Heart left ventricle (tissue), 13 donors: ENCODE measurements around the gene PRKCB.

Experiments used
- POLR2A ChIP-seq, 2 donors: fragments of 450-650 bp; IDR thresholded peaks; one replicate each; pipeline ENCODE4 v1.6.1; 2017; ENCODE audit warnings: antibody characterized with exemption in 2 of 2, mild to moderate bottlenecking in 2 of 2, moderate library complexity in 2 of 2
- TF ChIP-seq, protein P1 (sequence below), 12 donors: fragments of 200-600 bp; sonication (generic) in 4 of 12; IDR thresholded peaks; one replicate each; pipeline versions ENCODE4 v1.5.0 to v1.8.0; 2018 to 2022; ENCODE audit warnings: antibody characterized with exemption in 12 of 12, mild to moderate bottlenecking in 5 of 12
- donor health status: ischemic (EF 13 %, LVEDD 7.1; RV severe dilation, severe dysfunction).
- donor health status: DM: no; HTN: yes; CAD: no.
- donor health status: DM: no; HTN: no; CAD: no.
- donor health status: ischemic (EF 25% LVEDD 6.9; RV normal size, moderate dysfunction).
- donor health status: ischemic (EF 25% LVEDD 5.7; RV mildly dilated, moderate dysfunction).
- donor health status: ischemic (EF 35%, LVEDD 5.7; RV mildly dilated, moderate dysfunction).
- donor health status: nonischemic (EF 11% LVEDD 7.7; RV severe dilation, severe dysfunction).
- donor health status: DM: yes; HTN: yes; CAD: no.
- donor health status: PGD.
- donor health status: ischemic (EF 29% LVEDD 5.4; RV normal size, mild dysfunction).
- donor health status: nonischemic (EF 23%, LVEDD 6.1; RV moderate dilation, normal function).

DNA sequence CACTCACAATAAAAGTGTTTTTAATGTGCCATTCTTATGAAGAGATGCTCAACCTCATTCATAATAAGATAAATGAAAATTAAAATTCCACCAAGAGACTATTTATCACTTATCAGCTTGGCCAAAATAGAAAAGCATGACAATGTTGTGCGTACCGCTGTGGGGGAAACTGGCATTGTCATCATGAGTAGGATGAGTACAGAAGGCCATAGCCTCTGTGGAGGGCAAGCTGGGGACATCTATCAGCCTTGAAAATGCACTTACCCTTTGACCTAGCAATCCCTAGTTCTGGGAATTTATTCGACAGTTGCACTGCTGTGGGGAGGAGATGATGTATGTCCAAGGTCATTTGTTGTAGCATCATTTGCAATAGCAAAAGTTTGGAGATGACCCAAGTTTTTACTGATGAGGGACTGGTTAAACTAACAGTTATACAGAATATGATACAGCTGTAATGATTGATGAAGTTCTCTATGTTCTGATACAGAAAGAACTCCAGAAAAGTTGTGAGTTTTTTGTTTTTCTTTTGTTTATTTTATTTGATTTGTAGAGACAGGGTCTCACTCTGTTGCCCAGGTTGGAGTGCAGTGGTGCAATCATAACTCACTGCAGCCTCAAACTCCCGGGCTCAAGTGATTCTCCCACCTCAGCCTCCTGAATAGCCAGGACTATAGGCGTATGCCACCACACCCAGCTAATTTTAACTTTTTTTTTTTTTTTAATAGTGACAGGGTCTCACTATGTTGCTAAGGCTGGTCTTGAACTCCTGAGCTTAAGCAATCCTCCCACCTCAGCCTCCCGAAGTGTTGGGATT is 13.7 kb upstream of the PRKCB start:
- TF ChIP-seq, protein P1, sequence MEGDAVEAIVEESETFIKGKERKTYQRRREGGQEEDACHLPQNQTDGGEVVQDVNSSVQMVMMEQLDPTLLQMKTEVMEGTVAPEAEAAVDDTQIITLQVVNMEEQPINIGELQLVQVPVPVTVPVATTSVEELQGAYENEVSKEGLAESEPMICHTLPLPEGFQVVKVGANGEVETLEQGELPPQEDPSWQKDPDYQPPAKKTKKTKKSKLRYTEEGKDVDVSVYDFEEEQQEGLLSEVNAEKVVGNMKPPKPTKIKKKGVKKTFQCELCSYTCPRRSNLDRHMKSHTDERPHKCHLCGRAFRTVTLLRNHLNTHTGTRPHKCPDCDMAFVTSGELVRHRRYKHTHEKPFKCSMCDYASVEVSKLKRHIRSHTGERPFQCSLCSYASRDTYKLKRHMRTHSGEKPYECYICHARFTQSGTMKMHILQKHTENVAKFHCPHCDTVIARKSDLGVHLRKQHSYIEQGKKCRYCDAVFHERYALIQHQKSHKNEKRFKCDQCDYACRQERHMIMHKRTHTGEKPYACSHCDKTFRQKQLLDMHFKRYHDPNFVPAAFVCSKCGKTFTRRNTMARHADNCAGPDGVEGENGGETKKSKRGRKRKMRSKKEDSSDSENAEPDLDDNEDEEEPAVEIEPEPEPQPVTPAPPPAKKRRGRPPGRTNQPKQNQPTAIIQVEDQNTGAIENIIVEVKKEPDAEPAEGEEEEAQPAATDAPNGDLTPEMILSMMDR (IDR thresholded peaks at IDR 0.05): no peak
- no peak for TF ChIP-seq POLR2A (IDR thresholded peaks at IDR 0.05)
